Measurements from ENCODE around the gene ZNF222.

The ZNF222 gene

GRCh38 chr19:44025217-44025936, at the start of gene ZNF222:
TSS of gene ZNF222 (plus strand) at chr19:44025379. CDS start at chr19:44025437, 58 bp downstream.
- DNase-seq: peak; percentile 13

- no peak for DNase-seq
Measured at GRCh38 chr19:43976732-43977131, 48.4 kb upstream of the ZNF222 start.

GRCh38 chr19:43983544-43983911, 41.7 kb upstream of the ZNF222 start:
- no peak for DNase-seq

GRCh38 chr19:43983912-43984686, 41.1 kb upstream of the ZNF222 start, which contains the start of gene ZNF155:
TSS of gene ZNF155 (plus strand) at chr19:43984188. CDS start at chr19:43988544, 4,356 bp downstream.
- peak; percentile 91 for DNase-seq

- DNase-seq: no peak
Measured at GRCh38 chr19:43984687-43985000, 40.5 kb upstream of the ZNF222 start.

GRCh38 chr19:43997631-43998290, 27.4 kb upstream of the ZNF222 start:
- DNase-seq: no peak

- no peak for DNase-seq
Measured at GRCh38 chr19:44002212-44002565, 23.0 kb upstream of the ZNF222 start.

- DNase-seq: peak; percentile 82
Measured at GRCh38 chr19:44002566-44003460, 22.4 kb upstream of the ZNF222 start, which contains the start of gene ZNF230. TSS of gene ZNF230 (plus strand) at chr19:44002957. CDS start at chr19:44007079, 4,122 bp downstream.

- DNase-seq: no peak
Measured at GRCh38 chr19:44003461-44004009, 21.6 kb upstream of the ZNF222 start.

- no peak for DNase-seq
Measured at GRCh38 chr19:44005973-44006372, 19.2 kb upstream of the ZNF222 start.

- no peak for DNase-seq
Measured at GRCh38 chr19:44007473-44007872, 17.7 kb upstream of the ZNF222 start.

- DNase-seq: no peak
Measured at GRCh38 chr19:44010468-44010867, 14.7 kb upstream of the ZNF222 start.

GRCh38 chr19:44019498-44019897, 5.7 kb upstream of the ZNF222 start:
- no peak for DNase-seq

GRCh38 chr19:44021221-44021620, 4.0 kb upstream of the ZNF222 start:
- DNase-seq: no peak

GRCh38 chr19:44024900-44025216, 321 bp upstream of the ZNF222 start:
- DNase-seq: no peak

- DNase-seq: no peak
Measured at GRCh38 chr19:44026622-44027021, 1.4 kb downstream of the ZNF222 start.

GRCh38 chr19:44032001-44032610, 6.9 kb downstream of the ZNF222 start:
- no peak for DNase-seq

- DNase-seq: no peak
Measured at GRCh38 chr19:44042147-44042546, 17.0 kb downstream of the ZNF222 start.

- peak; percentile 64 for DNase-seq
Measured at GRCh38 chr19:44050740-44051649, 25.8 kb downstream of the ZNF222 start.

GRCh38 chr19:44051650-44052402, 26.6 kb downstream of the ZNF222 start, which contains the start of gene ZNF223:
TSS of gene ZNF223 (plus strand) at chr19:44052036. CDS start at chr19:44055177, 3,141 bp downstream.
- DNase-seq: peak; percentile 93
